ENCODE results near the gene MYH9.

Gene MYH9

DNA sequence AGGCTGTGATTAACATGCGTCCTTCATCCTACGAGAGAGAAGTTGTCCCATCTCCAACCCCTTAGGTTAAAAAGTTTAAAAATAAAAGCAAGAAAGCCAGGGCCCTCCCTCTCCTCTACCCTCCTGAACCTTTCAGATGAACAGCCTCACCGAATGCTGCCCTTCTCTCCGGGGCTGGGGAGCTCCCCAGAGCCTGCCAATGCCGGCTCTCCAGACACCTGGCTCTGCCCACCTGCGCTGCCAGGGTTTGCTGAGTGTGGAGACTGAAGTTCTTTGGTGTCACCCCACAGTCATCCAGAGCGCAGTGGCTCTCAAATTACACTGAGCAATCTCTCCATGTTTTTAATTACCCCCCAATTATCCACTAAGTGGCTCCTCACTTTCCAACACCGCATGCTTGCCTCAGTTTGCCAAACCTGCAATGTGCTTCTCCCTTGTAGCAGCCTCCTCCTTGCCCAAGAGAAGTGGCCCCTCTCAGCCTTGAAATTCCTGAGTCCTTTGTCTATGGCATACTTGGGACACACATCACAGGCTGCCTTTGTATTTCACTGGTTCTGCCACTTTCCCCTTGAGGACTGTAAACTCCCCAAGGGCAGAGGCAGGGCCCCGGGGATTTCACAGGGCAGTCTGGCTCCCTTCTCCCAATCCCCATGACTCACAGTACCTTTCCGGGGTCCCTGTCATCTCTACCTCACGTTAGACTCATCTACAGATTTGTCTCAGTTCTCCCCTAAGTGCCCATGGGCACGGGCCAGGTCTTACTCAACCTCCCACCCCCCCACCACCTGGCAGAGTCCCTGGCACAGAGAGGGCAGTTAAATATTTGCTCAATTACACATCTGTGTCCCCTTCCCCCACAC, 2.0 kb downstream of the MYH9 start:
- peak; percentile 28 for DNase-seq

DNA sequence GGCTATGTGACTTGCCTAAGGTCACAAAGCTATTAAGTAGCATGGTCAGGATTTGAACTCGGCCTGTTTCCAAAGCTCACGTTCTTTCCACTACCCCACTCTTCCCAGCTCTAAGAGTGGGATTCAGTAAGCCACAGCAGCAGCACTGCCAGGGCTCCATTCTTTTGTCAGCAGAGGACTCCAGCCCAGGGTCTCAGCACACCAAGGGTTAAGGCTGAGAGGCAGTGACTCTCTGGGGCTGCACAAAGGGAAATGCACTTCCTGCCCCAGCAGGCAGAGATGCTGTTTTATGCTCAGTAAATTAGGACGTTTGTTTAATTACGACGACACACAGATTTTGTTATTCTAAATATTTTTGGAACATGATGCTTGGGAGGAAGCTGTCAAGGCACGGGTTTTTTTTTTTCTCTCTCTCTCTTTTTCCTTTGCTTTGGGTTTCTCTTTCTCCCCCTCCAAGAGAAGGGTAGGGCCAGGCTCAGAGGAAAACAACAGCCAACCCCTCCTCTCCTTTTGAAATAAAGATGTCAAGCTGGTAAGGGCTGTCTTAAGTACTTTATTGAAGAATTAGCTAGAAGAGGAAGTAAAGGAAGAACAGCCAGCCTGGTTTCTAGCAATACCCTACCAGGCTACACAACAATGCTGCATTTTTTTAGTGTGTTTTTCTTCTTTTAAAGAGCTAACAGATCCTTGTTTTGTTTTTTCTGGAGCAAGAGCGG, 2.8 kb downstream of the MYH9 start:
- DNase-seq = peak; percentile 30

DNA sequence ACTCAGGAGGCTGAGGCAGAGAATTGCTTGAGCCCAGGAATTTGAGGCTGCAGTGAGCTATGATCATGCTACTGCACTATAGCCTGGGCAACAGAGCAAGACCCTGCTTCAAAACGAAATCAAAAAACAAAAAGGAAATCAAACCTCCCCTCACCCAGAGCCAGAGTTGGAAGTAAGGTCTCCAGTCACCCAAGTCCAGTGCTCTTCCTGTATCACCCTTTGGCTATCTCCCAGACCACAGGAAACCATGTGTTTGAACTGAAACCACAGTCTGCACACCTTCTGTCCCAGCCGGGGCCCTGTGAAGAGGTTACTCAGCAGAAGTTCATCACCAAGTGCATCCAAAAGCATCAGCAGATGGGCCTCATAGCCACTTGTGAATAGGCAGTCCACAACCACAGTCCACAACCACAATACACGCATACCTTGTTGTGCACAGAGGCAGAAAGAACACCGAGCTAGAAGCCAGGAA, 4.6 kb downstream of the MYH9 start:
- peak; percentile 70 for DNase-seq

DNA sequence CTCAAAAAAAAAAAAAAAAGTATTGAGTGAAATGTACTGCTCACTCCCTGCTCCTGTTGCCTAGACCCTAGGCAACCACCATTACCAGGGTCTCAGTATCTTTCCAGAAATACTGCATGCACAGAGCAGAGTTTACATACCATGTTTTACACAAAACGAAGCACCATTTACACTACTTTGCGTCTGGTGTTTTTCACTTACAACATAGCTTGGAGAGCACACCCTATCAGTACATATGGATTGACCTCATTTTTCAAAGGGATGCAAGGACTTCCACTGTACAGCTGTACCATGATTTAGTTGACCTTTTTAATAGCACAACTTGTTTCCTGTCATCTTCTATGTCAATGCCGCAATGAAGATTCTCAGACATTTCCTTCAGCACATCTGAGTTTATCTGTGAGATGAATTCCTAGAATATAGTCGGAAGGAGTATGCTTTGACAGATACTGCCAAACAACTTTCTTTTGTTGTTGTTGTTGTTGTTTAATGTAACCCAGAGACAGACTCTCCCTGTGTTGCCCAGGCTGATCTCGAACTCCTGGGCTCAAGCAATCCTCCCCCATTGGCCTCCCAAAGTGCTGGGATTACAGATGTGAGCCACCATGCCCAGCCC, 6.1 kb downstream of the MYH9 start:
- DNase-seq = no peak

DNA sequence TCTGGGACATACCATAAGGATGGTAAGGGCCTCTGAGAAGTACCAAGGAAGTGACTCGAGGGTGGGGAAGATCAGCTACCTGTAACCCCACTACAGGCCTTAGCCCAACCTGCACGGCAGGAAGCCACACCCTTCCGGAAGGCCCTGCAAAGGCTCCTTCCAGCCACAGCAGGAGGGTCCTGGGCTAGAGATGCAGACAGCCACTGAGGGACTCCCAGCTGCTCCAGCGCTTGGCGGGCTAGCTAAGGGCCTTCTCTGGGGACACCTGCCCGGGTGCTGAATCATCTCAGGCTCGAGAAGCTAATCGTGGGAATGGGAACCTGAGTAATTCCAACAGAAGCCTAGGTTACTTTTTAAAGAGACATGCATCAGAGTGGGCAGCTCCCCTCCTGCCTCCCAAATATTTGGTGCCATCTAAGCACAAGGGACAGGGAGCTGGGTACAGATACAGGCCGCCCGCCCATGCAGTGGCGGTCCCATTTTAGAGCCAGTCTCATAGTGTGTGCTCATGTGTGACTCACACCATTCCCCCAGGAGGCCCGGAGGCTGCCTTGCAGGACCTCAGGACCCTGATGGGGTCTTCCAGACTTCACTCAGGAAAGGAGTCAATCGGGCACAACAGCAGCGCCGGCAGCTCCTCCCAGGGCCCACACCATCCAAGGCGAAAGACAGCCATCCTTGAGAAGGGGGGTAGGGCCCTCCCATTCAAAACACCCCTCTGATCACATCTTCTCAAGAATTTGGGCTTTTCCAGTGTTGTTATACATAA, 8.0 kb downstream of the MYH9 start:
- no peak for DNase-seq

DNA sequence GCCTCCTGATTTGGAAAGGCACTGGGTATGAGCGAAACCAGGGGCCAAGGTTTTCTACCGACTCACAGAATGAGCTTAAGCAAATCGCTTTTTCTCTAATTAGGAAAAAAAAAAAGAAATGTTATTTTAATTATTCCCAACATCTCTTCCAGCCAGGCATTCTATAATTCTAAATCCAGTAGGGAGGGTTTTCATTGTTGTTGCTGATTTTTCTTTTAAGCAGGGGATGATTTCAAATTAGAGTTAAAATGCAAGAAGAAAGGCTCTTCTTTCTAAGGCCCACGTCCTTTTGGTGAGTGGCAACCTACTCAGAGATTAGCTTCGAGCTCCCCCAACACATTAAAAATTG, 8.9 kb downstream of the MYH9 start:
- DNase-seq = no peak

DNA sequence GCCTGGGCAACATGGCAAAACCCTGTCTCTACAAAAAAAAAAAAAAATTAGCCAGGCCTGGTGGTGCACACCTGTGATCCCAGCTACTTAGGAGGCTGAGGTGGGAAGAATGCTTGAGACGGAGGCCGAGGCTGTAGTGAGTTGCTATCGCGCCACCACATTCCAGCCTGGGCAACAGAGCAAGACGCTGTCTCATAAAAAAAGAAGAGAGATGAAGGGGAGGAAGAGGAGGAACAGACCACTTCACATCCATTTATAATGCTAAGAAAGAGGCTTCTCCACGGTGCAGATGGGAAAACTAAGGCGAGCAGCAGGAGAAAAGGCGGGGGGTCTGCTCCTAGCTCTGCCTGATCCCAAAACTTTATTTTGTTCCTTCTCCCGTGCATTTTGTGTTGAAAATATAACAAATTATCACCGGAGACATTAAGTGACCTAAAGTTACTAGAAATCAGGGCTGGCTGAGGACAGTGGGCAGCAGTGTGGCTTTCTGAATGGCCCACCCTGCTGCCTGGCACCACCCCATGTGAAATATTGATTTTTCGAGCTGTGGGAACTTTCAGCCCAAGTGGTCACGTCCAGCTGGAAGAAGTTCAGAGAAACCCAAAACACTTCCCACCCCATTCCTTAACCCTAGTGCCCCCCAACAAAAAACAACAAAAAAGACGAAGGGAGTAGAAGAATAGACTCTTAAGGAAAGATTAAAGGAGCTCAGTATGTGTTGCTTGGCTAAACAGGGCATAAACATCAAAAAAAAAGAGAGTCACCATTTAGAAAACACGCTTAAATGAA, 9.5 kb downstream of the MYH9 start:
- no peak for DNase-seq

DNA sequence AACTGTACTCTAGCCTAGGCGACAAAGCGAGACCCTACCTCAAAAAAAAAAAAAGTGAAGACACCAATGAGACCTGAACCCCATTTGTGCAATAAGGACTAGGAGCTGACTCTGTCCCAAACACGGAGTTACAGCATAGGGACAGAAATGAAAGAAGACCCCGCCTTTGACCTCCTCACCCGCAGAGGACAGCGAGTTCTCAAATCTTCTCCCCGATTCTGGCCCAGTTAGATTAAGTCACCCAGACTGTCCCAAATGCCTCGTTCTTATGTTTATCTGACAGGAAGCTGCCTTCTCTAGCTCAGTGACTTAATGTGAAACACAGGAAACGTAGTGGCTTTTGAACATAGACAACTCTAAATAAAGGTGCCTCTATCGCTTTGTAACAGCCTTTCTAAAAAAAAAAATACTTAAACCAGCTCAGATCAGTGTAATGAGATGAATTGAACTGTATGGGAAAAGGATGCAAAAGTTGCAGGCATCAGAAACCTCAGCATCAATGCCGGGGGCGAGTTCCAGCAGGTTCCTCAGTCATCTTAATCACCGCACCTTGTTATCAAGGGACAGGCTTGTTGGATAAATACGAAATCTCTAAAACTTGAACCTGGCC, 10.6 kb downstream of the MYH9 start:
- no peak for DNase-seq

DNA sequence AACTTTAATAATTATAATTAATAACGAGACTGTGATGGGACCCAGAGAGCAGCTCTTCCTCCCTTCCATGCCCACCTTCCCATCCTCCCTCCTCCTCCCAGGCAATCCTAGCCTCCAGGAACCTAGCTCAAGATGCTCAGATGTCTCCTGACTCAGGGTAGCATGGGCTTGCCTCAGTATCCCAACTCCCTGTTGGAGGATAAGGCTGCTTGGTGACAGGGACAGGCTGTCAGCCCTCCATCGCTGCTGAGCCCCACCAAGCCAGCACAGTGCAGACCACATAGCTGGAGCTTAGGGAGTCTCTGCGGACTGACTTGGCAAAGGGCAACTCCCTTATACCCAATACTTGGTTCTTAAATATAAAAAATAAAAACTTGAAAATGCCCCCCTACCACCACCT, 11.5 kb downstream of the MYH9 start:
- no peak for DNase-seq

DNA sequence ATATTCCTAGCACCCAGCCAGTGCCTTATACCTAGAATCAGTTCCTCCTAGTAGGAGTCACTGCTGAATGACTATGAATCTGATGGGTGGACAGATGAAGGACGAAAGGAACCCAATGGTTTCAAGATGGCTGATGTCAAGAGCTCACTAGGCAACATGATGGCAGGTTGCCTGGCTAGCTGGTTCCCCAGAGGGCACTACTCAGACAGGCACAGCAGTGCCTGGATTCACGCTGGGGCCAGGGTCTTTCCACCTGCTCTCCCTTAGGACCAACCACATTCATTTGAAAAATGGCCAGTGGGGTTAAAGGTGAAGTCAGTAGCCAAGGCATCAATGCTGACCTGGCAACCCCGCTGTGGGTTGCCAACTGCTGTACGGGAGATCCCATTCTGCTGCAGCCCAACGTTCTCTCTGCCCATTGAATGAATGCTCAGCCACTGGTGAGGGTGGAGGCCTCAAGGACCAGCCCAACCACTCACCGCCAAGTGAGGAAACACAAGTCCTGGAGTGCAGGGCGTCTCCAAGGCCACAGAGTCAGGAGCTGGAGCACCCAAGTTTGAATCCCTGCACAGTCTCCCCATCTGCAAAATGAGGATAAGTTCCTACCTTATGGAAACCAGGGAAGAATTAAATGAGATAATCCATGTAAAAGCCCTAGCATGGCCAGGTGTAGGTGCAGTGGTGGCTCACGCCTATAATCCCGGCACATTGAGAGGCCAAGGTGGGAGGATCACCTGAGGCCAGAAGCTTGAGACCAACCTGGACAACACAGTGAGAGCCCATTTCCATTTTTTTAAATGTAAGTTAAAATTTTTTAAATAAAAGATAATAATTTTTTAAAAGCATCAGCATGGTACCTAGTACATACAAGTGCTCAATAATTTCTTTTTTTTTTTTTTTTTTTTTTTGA, 12.4 kb downstream of the MYH9 start:
- no peak for DNase-seq

DNA sequence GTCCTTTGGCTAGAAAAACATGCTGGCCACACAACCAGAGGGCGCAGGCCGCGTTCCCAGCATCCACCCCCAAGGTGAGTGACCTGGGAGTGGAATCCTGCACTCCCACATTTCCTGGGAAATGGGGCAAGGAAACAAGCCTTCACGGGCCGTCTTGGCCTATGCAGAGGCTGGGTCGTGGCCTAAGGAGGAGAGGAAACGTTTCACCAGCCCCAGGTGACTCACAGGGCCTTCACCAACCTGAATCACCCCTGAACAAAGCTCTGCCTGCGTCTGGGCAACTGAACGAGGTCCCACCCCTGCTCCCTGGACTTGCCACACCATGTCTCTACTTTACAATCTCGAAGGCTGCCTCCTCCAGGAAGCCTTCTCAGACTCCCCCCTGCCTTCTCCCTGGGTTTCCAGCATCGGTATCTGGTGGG, 13.2 kb downstream of the MYH9 start:
- DNase-seq = peak; percentile 23

DNA sequence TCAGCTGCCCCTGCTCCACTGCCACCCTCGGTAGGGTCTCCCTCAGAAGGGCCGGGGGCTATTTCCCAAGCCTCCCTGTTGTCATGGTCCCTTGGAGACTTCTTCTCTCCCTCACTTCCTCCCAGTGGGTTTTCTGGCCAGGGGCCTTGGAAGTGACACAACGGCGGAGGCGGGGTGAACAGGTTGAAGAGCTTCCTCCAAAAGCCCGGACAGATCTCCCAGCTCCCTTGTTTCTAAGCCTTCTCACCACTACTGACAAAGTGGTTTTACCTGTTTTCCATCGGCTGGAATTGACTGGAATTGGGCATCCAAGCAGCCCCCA, 14.5 kb downstream of the MYH9 start:
- DNase-seq = no peak

DNA sequence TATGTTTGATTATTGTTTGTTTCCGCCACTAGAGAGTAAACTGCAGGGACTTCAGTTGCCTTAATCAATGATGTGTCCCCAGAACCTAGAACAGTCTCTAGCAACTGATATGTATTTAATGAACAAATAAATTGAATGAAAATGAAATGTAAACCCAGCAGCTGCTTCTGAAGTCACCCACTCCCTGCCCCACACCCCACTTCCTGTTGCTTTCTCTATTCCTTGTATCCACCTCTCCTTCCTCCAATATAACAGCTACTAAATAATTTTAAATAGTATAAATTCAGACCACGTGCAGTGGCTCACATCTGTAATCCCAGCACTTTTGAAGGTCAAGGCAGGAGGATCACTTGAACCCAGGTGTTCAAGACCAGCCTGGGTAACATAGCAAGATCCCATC, 15.8 kb downstream of the MYH9 start:
- no peak for DNase-seq

DNA sequence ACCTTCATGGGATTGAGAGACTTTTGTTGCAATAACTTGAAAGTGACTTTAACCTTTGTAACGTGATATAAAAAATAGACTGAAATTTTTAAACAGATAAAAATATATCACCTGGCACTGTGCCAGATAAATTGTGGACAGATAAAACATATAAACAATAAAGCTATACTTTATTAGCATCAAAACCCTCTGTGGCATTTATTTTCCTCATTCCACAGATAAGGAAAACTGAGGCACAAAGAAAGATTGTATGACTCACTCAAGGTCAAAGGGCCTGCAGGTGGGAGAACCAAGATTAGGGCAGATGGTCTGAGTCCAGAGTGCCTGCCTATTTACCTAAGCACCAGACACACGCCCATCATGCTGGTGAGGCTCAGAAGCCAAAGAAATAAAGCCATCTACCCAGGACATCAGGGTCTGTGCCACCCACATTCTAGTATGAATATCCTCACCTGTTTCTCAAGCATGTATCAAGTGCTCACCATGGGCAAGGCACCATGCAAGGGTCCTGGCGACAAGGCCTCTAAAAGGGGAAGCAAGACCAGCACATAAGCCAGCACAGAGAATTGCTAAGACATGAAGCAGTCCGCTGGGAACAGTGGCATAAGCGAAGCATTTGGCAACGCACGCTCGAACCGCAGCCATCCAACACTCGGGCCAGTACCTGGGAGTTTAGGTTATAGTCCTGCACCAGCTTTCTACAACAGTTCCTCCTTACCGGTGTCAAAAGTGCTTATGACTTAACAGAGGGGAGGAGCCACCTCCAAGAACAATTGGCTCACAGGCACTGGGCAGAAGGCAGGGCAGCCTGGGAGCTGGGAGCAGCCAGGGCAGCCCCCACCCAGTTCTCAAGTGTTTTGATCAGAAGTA, 17.6 kb downstream of the MYH9 start:
- no peak for DNase-seq

DNA sequence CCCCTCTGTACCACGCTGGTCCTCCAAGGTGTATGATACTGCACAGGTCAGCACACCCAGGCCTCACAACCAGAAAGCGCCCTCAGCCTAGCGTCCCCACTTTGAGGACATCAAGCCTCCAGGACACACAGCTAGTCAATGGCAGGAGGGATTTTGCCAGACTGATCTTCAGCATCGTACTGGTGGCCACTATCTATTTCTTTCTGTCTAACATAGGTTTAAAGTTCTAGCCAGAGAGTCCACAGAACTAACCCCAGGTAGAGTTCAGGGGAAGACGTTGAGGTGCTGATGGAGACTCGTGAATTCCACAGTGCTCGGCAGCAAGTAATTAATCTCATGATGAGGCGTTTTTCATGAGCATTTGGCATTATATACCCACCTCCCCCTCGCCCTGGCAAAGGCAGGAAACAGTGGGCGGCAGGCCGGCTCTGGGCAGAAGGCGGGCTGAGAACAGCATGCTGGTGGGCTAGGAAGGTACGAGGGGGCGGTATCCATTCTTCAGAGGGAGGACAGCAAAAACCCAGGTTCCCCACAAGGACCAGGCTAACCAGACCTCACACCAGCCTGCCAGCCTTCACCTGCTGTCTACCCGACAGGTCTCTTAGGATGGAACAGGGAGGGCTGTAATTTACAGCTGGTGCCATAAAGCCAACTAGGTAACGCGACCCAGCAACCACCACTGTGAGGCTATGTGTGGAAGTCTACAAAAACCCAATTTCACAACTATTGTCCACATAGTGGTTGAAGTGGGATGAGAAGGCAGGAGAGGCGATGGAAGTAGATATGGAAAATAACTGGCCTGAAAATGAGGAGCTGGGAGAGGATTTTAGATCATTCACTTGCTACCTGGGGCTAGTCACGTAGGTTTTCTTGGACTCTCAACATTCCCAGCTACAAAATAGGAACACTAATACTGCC, 18.5 kb downstream of the MYH9 start:
- DNase-seq = no peak

DNA sequence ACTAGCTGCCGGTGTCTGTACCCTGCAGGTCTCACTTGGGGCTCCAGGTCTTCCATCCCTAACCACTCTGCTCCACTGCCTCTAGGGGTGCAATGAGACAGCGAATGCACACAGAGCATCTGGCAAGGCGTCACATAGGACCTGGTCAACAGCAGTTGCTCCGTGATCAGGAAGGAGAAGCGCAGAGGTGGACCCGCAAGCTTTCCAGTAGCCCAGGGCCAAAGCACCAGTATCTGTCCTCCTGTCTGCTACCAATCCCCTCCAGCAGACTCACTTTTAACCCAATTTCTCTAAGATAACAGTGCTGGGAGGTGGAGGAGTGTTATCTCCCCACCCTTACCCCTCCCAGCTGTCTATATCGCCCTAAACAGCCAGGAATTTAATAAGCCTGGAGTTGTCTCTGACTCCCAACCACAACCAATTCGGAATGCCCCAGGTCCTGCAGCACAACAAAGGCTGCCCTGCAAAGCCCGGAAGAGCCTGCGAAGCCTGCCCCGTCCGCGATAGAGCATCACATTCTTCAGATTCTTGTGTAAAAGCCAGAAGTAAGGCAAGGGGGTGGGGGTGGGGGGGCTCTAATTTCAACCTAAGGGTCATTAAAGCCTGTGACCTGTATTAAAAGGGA, 19.3 kb downstream of the MYH9 start:
- no peak for DNase-seq

DNA sequence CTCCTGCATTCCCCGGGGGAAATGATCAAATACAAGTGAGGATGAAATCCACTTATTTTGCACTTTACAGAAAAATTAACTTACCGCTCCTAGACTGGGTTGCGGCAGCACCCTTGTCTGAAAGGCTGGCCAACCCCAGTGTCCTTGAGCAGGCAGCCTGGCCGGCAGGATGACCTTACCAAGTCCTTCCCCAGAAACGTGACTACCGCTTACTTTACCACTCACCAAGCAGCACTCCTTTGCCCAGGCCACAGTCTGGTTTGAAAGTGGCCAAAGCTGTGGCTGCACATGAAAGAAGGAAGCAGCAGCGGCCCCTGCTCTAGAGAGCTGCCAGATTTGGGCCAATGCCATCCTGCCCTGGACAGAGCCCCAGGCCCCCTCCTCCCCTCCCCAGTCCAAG, 20.3 kb downstream of the MYH9 start:
- no peak for DNase-seq

DNA sequence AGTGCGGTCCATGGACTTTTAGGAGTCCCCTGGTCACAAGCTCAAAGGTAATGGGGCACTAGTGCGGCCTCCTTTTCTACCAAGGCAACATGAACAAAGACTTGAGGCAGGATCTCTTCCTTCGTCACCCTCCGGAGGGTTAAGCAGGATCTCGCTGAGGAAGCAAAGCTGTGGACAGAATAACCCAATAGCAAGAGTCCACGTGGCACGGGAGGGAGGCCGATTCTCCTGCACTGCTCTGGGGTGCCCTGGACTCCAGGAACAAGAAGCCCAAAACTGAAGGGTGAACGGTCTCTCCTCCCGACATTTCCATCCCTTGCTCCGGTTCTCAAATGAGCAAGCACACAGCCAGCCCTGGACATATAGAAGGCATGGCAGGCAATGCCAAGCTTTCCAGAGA, 20.7 kb downstream of the MYH9 start:
- no peak for DNase-seq
